LNCaP clone FGC (cell line): Measurements from ENCODE around the gene C16orf54.
"Not testable (repeated sequence)": the region's sequence is repeated elsewhere in the genome, so short reads cannot be mapped to it uniquely, and the experiment has no call there.

Experiments
- DNase-seq: peaks from one replicate; pipeline ENCODE4 v3.0.0-alpha.2; 2011; ENCODE audit warnings: low read depth
- H3K4me3 ChIP-seq: 2 replicates; pipeline ENCODE4 v1.5.1; 2011; ENCODE audit warnings: mild to moderate bottlenecking, low read depth, low read length, control low read depth
- TF ChIP-seq, protein P1 (sequence below): IDR thresholded peaks from 2 replicates; pipeline ENCODE4 v1.5.1; 2012; ENCODE audit warnings: mild to moderate bottlenecking; ENCODE audit not compliant: control insufficient read depth, insufficient read depth; ENCODE audit errors: extremely low read depth

The C16orf54 gene, protein sequence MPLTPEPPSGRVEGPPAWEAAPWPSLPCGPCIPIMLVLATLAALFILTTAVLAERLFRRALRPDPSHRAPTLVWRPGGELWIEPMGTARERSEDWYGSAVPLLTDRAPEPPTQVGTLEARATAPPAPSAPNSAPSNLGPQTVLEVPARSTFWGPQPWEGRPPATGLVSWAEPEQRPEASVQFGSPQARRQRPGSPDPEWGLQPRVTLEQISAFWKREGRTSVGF

GRCh38 chr16:29745853-29746345, at the start of gene C16orf54:
C16orf54 (minus strand) TSS chr16:29745990; CDS start chr16:29744951, 1,039 bp downstream.
- DNase-seq, result no peak
- H3K4me3 ChIP-seq, result no peak within 1 kb of the TSS
- TF ChIP-seq, protein P1, sequence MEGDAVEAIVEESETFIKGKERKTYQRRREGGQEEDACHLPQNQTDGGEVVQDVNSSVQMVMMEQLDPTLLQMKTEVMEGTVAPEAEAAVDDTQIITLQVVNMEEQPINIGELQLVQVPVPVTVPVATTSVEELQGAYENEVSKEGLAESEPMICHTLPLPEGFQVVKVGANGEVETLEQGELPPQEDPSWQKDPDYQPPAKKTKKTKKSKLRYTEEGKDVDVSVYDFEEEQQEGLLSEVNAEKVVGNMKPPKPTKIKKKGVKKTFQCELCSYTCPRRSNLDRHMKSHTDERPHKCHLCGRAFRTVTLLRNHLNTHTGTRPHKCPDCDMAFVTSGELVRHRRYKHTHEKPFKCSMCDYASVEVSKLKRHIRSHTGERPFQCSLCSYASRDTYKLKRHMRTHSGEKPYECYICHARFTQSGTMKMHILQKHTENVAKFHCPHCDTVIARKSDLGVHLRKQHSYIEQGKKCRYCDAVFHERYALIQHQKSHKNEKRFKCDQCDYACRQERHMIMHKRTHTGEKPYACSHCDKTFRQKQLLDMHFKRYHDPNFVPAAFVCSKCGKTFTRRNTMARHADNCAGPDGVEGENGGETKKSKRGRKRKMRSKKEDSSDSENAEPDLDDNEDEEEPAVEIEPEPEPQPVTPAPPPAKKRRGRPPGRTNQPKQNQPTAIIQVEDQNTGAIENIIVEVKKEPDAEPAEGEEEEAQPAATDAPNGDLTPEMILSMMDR, result no peak

- no peak for DNase-seq
- TF ChIP-seq, protein P1, result no peak
- H3K4me3 ChIP-seq, result no peak overlapping the region
Measured at GRCh38 chr16:29794231-29794710, 48.5 kb upstream of the C16orf54 start.

GRCh38 chr16:29793153-29793552, 47.4 kb upstream of the C16orf54 start:
- DNase-seq, H3K4me3 ChIP-seq: not testable (repeated sequence)

DNA sequence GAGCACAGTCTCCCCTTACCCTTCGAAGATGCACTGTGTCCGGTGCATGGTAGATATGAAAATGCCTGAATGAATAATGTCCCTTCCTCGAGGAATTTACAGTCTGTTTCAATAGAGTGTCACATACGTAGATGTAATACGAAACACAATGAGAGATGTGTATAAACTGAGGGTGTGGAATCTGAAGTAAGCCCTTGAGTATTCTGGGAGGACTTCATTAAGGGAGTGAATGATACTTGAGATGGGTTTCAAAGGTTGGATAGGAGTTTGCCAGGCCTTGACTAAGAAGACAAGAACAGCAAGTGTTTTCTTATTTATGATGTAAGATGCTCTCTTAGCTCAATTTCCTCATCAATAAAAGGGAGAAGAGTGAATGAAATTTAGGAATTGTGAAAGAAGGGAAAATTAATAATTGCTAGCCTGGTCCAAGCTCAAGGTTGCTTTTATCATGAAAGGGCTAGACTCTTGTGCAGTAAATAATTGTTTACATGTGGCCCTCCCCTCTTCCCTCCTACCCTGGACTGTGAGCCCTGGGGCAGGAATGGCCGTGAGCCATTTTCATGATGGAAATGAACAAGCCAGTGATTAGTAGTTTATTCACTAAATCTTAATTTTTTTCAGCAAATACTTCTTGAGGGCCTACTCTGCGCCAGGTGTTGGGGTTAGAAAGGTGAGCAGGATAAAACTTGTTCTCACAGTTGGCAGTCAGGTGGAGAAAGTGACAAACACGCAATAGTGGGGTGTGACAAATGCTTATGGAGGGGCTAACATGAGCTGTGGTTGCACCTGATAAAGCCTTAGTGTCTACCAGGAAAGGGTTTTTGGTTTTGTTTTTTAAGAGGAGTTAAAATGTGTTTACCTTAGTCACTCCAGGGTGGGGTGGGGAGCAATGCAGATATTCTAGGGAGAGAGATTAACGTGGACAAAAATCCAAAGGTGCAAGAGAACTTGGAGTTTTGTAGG, 46.3 kb upstream of the C16orf54 start:
- H3K4me3 ChIP-seq, result peak overlapping the region; percentile 96
- DNase-seq, result no peak

GRCh38 chr16:29790949-29791844, 45.4 kb upstream of the C16orf54 start:
- peak overlapping the region; percentile 96 for H3K4me3 ChIP-seq
- TF ChIP-seq, protein P1, result no peak
- DNase-seq, result no peak

More for the DNA sequence above, 46.3 kb upstream of the C16orf54 start:
- TF ChIP-seq, protein P1, result no peak

- peak; percentile 96 for DNase-seq
- peak within 1 kb of the TSS; percentile 96 for H3K4me3 ChIP-seq
- TF ChIP-seq, protein P1, result peak; percentile 69
Measured at GRCh38 chr16:29790183-29790948, 44.6 kb upstream of the C16orf54 start, which contains the start of gene KIF22. KIF22 (plus strand) TSS chr16:29790751; CDS start chr16:29790760, 9 bp downstream.
